GM12801 (cell line): ENCODE data around the gene ZCCHC3.

Source experiments
- TF ChIP-seq, protein P1 (sequence below): IDR thresholded peaks from one replicate; pipeline ENCODE4 v1.5.1; 2011; ENCODE audit warnings: control low read depth; ENCODE audit not compliant: insufficient read length; ENCODE audit errors: extremely low read depth

The ZCCHC3 gene

DNA sequence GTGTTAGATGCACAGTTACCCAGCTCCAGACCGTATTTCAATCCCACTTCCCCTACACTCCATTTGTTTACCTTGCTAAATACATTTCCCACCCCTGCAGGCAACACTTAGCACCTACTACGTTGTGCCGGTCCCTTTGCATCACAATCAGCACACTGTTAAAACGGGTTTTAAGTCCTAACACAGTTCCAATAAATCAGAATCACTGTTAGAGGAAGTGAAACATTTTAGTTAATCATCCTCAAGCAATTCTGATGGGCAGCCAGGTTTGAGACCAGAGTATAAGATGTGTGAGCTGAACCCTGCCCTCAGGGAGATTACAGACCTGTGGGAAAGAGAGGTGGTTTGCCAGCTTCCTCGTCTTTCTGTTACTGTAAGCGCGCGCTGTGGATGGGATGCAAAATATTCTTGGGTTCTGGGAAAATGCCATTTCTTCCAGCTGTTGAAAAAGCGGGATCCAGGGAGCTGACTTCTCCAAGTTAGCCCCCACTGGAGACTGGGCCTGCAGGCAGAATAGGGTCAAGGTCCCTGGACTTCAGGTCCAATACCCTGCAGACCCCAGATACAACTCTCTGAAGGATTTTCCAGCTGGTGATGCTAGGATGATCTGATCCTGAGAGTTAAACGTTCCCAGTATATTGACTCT, 3.1 kb downstream of the ZCCHC3 start:
- TF ChIP-seq, protein P1, sequence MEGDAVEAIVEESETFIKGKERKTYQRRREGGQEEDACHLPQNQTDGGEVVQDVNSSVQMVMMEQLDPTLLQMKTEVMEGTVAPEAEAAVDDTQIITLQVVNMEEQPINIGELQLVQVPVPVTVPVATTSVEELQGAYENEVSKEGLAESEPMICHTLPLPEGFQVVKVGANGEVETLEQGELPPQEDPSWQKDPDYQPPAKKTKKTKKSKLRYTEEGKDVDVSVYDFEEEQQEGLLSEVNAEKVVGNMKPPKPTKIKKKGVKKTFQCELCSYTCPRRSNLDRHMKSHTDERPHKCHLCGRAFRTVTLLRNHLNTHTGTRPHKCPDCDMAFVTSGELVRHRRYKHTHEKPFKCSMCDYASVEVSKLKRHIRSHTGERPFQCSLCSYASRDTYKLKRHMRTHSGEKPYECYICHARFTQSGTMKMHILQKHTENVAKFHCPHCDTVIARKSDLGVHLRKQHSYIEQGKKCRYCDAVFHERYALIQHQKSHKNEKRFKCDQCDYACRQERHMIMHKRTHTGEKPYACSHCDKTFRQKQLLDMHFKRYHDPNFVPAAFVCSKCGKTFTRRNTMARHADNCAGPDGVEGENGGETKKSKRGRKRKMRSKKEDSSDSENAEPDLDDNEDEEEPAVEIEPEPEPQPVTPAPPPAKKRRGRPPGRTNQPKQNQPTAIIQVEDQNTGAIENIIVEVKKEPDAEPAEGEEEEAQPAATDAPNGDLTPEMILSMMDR, result no peak

DNA sequence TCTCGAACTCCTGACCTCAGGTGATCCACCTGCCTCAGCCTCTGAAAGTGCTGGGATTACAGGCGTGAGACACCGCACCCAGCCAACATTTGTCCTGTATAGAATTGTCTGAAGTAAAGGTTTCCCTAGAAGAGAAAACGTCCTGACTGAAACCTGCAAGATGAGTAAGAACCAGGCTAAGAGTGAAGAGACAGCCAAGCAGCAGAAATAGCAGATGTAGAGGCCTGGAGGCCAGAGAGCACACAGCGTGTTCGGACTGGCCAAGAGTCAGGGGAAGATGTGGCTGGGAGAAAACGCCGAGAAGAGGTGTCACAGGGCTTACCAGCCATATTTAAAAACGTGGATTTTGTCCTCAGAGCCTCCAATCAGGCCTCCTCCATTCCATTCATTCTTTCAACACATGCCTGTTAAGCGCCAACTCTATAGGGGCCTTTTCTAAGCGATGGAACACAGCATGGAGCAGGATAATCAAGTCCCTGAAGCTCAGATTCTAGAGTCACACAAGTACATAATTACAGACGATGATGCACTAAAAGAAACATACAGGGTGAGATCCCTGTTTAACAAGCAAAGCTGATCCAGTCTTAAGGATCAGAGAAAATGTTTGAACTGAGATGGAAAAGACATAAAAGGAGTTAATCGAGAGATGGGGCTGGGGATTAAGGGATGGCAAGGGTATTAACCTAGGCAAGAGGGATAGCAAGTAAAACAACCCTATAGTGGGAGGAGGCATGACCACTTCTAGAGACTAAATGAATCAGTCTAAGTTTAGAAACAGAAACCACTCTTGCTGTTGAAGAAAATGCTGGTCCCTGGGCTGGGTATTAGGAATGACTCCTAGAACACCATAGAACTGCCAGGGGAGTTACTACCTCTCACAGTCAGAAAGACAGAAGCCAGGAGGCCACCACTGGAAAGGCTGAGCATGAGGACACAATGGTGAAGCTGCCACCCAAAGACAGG, 4.8 kb downstream of the ZCCHC3 start:
- TF ChIP-seq, protein P1, result no peak

DNA sequence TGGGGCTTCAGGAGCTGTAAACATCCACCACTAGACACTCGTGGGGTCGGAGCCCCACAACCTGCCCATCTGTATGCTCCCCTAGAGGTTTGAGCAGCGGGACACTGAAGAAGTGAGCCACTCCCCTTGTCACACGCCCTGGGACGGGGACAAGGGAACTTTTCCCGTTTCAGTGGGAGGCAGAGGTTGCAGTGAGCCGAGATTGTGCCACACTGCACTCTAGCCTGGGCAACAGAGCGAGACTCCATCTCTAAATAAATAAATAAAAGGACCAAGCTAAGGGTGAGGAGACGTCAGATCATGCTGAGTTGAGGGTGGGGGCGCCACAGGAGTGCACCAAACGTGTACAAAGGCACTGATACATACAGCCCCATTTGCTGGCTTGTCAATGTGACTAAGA, 8.4 kb downstream of the ZCCHC3 start:
- TF ChIP-seq, protein P1, result no peak

DNA sequence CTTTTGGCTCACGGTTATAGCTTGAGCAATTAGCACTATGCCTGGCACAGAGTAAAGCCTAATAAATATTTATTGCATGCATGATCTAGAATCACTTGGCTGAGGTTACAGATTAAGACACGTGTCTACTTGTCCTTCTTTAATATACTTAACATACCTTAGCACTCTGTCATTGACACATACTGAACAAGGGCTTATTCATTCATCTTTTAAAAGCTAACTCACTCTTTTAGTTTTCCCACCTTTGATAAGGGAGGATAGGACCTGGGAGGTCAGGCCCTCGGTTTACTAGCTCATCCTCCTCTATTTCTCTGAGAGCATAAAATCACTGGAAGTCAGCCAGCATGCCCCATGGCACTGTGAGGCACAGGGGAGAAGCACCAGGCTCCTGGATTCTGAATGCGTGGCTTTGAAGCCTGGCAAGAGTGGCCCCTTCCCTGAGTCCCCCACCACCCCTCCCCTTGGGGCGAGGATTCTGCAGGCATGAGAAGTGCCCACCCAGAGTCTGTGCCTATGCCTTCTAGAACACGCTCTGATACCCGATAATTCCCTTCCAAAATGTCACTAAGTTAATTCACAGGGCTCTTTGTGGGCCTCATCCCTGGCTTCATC, 11.2 kb downstream of the ZCCHC3 start:
- TF ChIP-seq, protein P1, result no peak

DNA sequence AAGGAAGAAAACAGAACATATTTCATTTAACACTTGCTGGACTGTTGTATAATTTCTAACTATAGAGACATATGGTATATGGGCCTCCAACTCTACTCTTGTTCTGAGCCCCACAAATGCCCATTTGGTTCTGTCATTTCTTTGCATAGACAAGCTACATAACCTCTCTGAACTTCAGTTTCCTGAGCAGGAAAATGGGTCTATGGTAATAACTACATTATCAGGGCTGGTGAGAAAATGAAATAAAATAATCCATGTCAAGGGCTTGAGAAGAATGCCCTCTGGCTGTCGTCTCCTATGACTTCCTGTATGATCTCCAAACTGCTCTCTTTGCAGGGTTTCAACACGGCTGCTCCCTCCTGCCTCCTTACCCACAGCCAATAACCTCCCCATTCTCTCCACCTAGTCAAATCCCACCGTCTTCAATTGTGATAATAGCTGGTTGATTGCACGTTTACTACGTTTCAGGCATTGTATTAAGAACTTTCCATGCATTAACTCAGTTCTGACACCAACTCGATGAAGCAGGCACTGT, 12.0 kb downstream of the ZCCHC3 start:
- TF ChIP-seq, protein P1, result no peak

DNA sequence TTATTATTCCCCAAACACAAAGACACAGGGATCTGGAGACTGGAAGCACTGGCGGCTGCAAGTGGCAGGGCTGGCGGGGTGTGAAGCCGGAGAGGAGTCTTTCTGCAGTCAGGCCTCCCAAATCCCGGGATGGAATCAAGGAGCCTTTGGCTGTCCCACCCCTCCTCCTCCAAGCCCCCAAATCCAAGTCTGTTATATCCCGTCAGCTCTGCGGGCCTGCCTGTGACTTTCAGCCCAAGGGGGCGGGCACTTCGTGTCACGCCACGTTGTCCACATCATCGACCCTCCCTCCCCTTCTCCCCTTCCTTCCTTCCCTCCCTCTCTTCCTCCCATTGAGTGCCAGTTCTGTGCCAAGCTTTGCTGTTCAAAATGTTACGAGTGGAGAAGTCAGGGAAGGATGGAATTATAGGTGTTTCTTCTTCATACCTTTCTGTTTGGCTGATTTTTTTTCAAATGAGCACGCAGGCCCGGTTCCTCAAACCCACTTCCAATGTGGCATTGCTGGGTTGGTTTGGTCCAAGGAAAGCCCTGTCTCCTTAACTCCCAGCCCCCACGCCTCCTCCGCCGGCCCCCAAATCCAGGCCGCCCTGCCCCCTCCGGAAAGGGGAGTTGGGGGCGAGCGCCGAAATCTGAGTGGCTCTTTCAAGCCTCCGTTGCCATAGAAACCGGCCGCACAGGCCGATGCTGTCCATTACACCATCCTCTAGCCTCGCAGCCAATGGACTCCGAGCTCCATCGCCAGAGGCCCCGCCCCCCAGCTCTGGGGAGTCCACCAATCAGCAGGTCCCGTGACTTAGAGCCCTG, 12.7 kb downstream of the ZCCHC3 start:
- TF ChIP-seq, protein P1, result no peak
